Tibial nerve (tissue), 3 donors: Measurements from ENCODE around the gene MYF6.

Source experiments
- CTCF ChIP-seq, 5 experiments: fragments of 200-600 bp in 3 of 5; fragments of 450-650 bp in 2 of 5; sonication (generic) in 3 of 5; IDR thresholded peaks; one replicate each; pipeline ENCODE4 v1.5.1; 2016 to 2019; ENCODE audit warnings: antibody characterized with exemption in 5 of 5, mild to moderate bottlenecking in 3 of 5, moderate library complexity in 2 of 5
- POLR2A ChIP-seq, 2 donors: fragments of 450-650 bp; IDR thresholded peaks; one replicate each; pipeline ENCODE4 v1.6.1; 2017; ENCODE audit warnings: antibody characterized with exemption in 2 of 2, mild to moderate bottlenecking in 2 of 2, moderate library complexity in 2 of 2

GRCh38 chr12:80721326-80721725, 13.9 kb downstream of the MYF6 start:
- TF ChIP-seq CTCF (IDR thresholded peaks at IDR 0.05) (no peak), POLR2A (IDR thresholded peaks at IDR 0.05) (no peak)
